HG02885 (cell line): Measurements from ENCODE around the gene PSMD12.
"Not testable (repeated sequence)": the region's sequence is repeated elsewhere in the genome, so short reads cannot be mapped to it uniquely, and the experiment has no call there.

ENCODE experiments used
- ATAC-seq: cut with Tn5 transposase; IDR thresholded peaks from one replicate; pipeline ENCODE4 v1.9.1; 2021; ENCODE audit warnings: mild to moderate bottlenecking; ENCODE audit not compliant: unreplicated experiment, poor library complexity

PSMD12 gene

GRCh38 chr17:67315865-67316264, 50.5 kb downstream of the PSMD12 start:
- no peak for ATAC-seq

- ATAC-seq = no peak
These were observed 54.1 kb downstream of the PSMD12 start for GRCh38 chr17:67312265-67312664.

GRCh38 chr17:67311575-67311974, 54.8 kb downstream of the PSMD12 start:
- ATAC-seq = no peak

- no peak for ATAC-seq
These were observed 56.0 kb downstream of the PSMD12 start for GRCh38 chr17:67310406-67310805.

GRCh38 chr17:67305446-67306235, 60.7 kb downstream of the PSMD12 start:
- ATAC-seq = not testable (repeated sequence)

GRCh38 chr17:67297454-67297960, 68.9 kb downstream of the PSMD12 start:
- ATAC-seq = no peak

- ATAC-seq = no peak
These were observed 71.8 kb downstream of the PSMD12 start for GRCh38 chr17:67294451-67295199.

GRCh38 chr17:67293251-67294203, 72.8 kb downstream of the PSMD12 start:
- ATAC-seq = peak; percentile 76

GRCh38 chr17:67290711-67291291, 75.6 kb downstream of the PSMD12 start:
- ATAC-seq = no peak

GRCh38 chr17:67290244-67290643, 76.1 kb downstream of the PSMD12 start:
- ATAC-seq = no peak

- ATAC-seq = no peak
These were observed 77.0 kb downstream of the PSMD12 start for GRCh38 chr17:67289181-67289876.
